SK-N-SH treated with all-trans-retinoic acid at 6 μM for 48 hours (cell line): ENCODE measurements around the gene VPS29.
A peak's percentile ranks its signal among the peaks of the same experiment; 100 is the strongest.

Source experiments
- ATAC-seq: fragments of 200-7000 bp; cut with Tn5 transposase; 3 replicates; pipeline ENCODE4 v1.9.1; 2020; ENCODE audit warnings: mild to moderate bottlenecking, moderate library complexity
- ARNTL ChIP-seq: fragments of 450-650 bp; formaldehyde crosslinking; IDR thresholded peaks from 2 replicates; pipeline ENCODE4 v1.5.0; 2020; ENCODE audit warnings: low read depth, mild to moderate bottlenecking, moderate library complexity, borderline replicate concordance
- BACH2 ChIP-seq: fragments of 250-450 bp; sonication (Bioruptor Pico); IDR thresholded peaks from 2 replicates; pipeline ENCODE4 v1.9.0; 2021; ENCODE audit warnings: mild to moderate bottlenecking, borderline replicate concordance
- CREB5 ChIP-seq: fragments of 250-450 bp; sonication (Bioruptor Pico); IDR thresholded peaks from 2 replicates; pipeline ENCODE4 v1.5.1; 2020; ENCODE audit warnings: low read depth, mild to moderate bottlenecking, moderate library complexity
- CSDC2 ChIP-seq: fragments of 250-450 bp; sonication (Bioruptor Pico); IDR thresholded peaks from 2 replicates; pipeline ENCODE4 v1.5.0; 2020; ENCODE audit warnings: mild to moderate bottlenecking, moderate library complexity
- CSRNP3 ChIP-seq: fragments of 250-450 bp; sonication (Bioruptor Pico); IDR thresholded peaks from 2 replicates; pipeline ENCODE4 v1.5.1; 2021; ENCODE audit warnings: mild to moderate bottlenecking, moderate library complexity
- ESRRG ChIP-seq: fragments of 250-450 bp; sonication (Bioruptor Pico); IDR thresholded peaks from 2 replicates; pipeline ENCODE4 v1.6.1; 2021; ENCODE audit warnings: mild to moderate bottlenecking
- GLIS3 ChIP-seq: fragments of 250-450 bp; sonication (Bioruptor Pico); IDR thresholded peaks from 2 replicates; pipeline ENCODE4 v1.5.0; 2020; ENCODE audit warnings: mild to moderate bottlenecking, moderate library complexity
- ISL1 ChIP-seq: fragments of 250-450 bp; sonication (Bioruptor Pico); IDR thresholded peaks from 2 replicates; pipeline ENCODE4 v2.1.2; 2022; ENCODE audit warnings: mild to moderate bottlenecking, moderate library complexity
- OSR1 ChIP-seq: fragments of 250-450 bp; sonication (Bioruptor Pico); IDR thresholded peaks from 2 replicates; pipeline ENCODE4 v1.8.0; 2022; ENCODE audit warnings: moderate library complexity, mild to moderate bottlenecking, inconsistent platforms
- PATZ1 ChIP-seq: fragments of 250-450 bp; sonication (Bioruptor Pico); IDR thresholded peaks from 2 replicates; pipeline ENCODE4 v1.8.0; 2020; ENCODE audit warnings: mild to moderate bottlenecking, moderate library complexity, borderline replicate concordance
- POU6F1 ChIP-seq: fragments of 250-450 bp; sonication (Bioruptor Pico); IDR thresholded peaks from 2 replicates; pipeline ENCODE4 v1.8.0; 2021; ENCODE audit warnings: low read depth, mild to moderate bottlenecking, moderate library complexity, borderline replicate concordance
- PPARA ChIP-seq: fragments of 250-450 bp; sonication (Bioruptor Pico); IDR thresholded peaks from 2 replicates; pipeline ENCODE4 v1.5.0; 2020; ENCODE audit warnings: mild to moderate bottlenecking, borderline replicate concordance
- RARB ChIP-seq: fragments of 250-450 bp; sonication (Bioruptor Pico); IDR thresholded peaks from 2 replicates; pipeline ENCODE4 v1.8.0; 2021; ENCODE audit warnings: mild to moderate bottlenecking, moderate library complexity
- TCF4 ChIP-seq: fragments of 250-450 bp; sonication (Bioruptor Pico); IDR thresholded peaks from 2 replicates; pipeline ENCODE4 v1.8.0; 2021; ENCODE audit warnings: mild to moderate bottlenecking, moderate library complexity, borderline replicate concordance
- TSHZ2 ChIP-seq: fragments of 250-450 bp; sonication (Bioruptor Pico); IDR thresholded peaks from 2 replicates; pipeline ENCODE4 v1.5.0; 2020; ENCODE audit warnings: mild to moderate bottlenecking, moderate library complexity
- ZC3H10 ChIP-seq: fragments of 250-450 bp; sonication (Bioruptor Pico); IDR thresholded peaks from 2 replicates; pipeline ENCODE4 v1.5.1; 2021; ENCODE audit warnings: mild to moderate bottlenecking, moderate library complexity
- ZFP3 ChIP-seq: fragments of 250-450 bp; sonication (Bioruptor Pico); IDR thresholded peaks from 2 replicates; pipeline ENCODE4 v1.5.0; 2020; ENCODE audit warnings: mild to moderate bottlenecking, moderate library complexity
- ZFP30 ChIP-seq: fragments of 450-650 bp; formaldehyde crosslinking; IDR thresholded peaks from 2 replicates; pipeline ENCODE4 v1.5.0; 2022; ENCODE audit warnings: mild to moderate bottlenecking, moderate library complexity
- ZNF70 ChIP-seq: fragments of 450-650 bp; formaldehyde crosslinking; IDR thresholded peaks from 2 replicates; pipeline ENCODE4 v1.5.0; 2020; ENCODE audit warnings: mild to moderate bottlenecking, moderate library complexity
- ZNF8 ChIP-seq: fragments of 450-650 bp; formaldehyde crosslinking; IDR thresholded peaks from 2 replicates; pipeline ENCODE4 v1.5.0; 2020; ENCODE audit warnings: mild to moderate bottlenecking, moderate library complexity

VPS29 gene

GRCh38 chr12:110505332-110505731, 3.4 kb upstream of the VPS29 start (continued):
- TF ChIP-seq ZFP30 (CRISPR knock-in tag) = no peak
- TF ChIP-seq POU6F1 (CRISPR knock-in tag) = no peak
- no peak for TF ChIP-seq CSDC2 (CRISPR knock-in tag)
- no peak for TF ChIP-seq ZNF8 (CRISPR knock-in tag)

GRCh38 chr12:110503432-110503831, 1.5 kb upstream of the VPS29 start:
- TF ChIP-seq ZFP3 (CRISPR knock-in tag) = no peak
- no peak for TF ChIP-seq ZFP30 (CRISPR knock-in tag)
- TF ChIP-seq ZNF70 (CRISPR knock-in tag) = no peak
- TF ChIP-seq ESRRG (CRISPR knock-in tag) = no peak
- TF ChIP-seq CSRNP3 (CRISPR knock-in tag) = no peak
- no peak for TF ChIP-seq PPARA (CRISPR knock-in tag)
- TF ChIP-seq ZNF8 (CRISPR knock-in tag) = no peak
- TF ChIP-seq TCF4 = no peak
- TF ChIP-seq ZC3H10 (CRISPR knock-in tag) = no peak
- no peak for TF ChIP-seq BACH2 (CRISPR knock-in tag)
- TF ChIP-seq ISL1 (CRISPR knock-in tag) = no peak
- no peak for TF ChIP-seq GLIS3
- TF ChIP-seq OSR1 (CRISPR knock-in tag) = no peak
- no peak for TF ChIP-seq POU6F1 (CRISPR knock-in tag)
- TF ChIP-seq CSDC2 (CRISPR knock-in tag) = no peak
- no peak for TF ChIP-seq TSHZ2 (CRISPR knock-in tag)
- no peak for TF ChIP-seq CREB5 (CRISPR knock-in tag)
- no peak for ATAC-seq

- ATAC-seq = peak; percentile 69
- no peak for TF ChIP-seq CSDC2 (CRISPR knock-in tag)
- no peak for TF ChIP-seq ARNTL (CRISPR knock-in tag)
- no peak for TF ChIP-seq TSHZ2 (CRISPR knock-in tag)
- TF ChIP-seq PPARA (CRISPR knock-in tag) = no peak
- no peak for TF ChIP-seq ESRRG (CRISPR knock-in tag)
- no peak for TF ChIP-seq PATZ1 (CRISPR knock-in tag)
- TF ChIP-seq RARB (CRISPR knock-in tag) = no peak
- TF ChIP-seq BACH2 (CRISPR knock-in tag) = no peak
- no peak for TF ChIP-seq CSRNP3 (CRISPR knock-in tag)
- TF ChIP-seq POU6F1 (CRISPR knock-in tag) = no peak
- TF ChIP-seq ZFP30 (CRISPR knock-in tag) = no peak
Observed at GRCh38 chr12:110501399-110501751, 536 bp downstream of the VPS29 start.
